ENCODE data around the gene FOXJ1. TPM values are rescaled to one million over a fixed set of nuclear protein-coding genes. Genes with fewer than 3 reads are reported as not detected.

Gene FOXJ1
- total and polyA plus RNA-seq, 2 of the 13 experiments (the other 11 are each of a cell fraction or from before 2014, with no cell fraction given), result 0.98 to 1.6 TPM

GRCh38 chr17:76119409-76120371 lies 21.4 kb downstream of the FOXJ1 start (continued):
- TF ChIP-seq ZBTB40 (IDR thresholded peaks at IDR 0.05), result no peak
- TF ChIP-seq ZBTB40 (CRISPR knock-in tag; IDR thresholded peaks at IDR 0.05), result 0 out of 2 replicates have a peak, but pooled peaks have one; percentile 27
- no peak for TF ChIP-seq MNT (IDR thresholded peaks at IDR 0.05)
- TF ChIP-seq ZNF280B (CRISPR knock-in tag; IDR thresholded peaks at IDR 0.05; ENCODE audit: borderline replicate concordance), result no peak
- TF ChIP-seq TEF (CRISPR knock-in tag; IDR thresholded peaks at IDR 0.05), result no peak
- TF ChIP-seq HNRNPK (IDR thresholded peaks at IDR 0.05; ENCODE audit: low read depth, low read length, poor library complexity, severe bottlenecking), result no peak
- TF ChIP-seq MEIS1 (CRISPR knock-in tag; IDR thresholded peaks at IDR 0.05; ENCODE audit: borderline replicate concordance), result peak; percentile 42; the same call in 1 of the 2 replicates
- TF ChIP-seq HNRNPH1 (optimal IDR thresholded peaks at IDR 0.05; ENCODE audit: low read depth, low read length), result no peak
- no peak for TF ChIP-seq TBP (CRISPR knock-in tag; IDR thresholded peaks at IDR 0.05)
- peak; percentile 80 for TF ChIP-seq TCF7 (IDR thresholded peaks at IDR 0.05; ENCODE audit: low read depth)
- peak; percentile 77 for TF ChIP-seq ZBTB7B (CRISPR knock-in tag; IDR thresholded peaks at IDR 0.05)
- no peak for TF ChIP-seq ZBTB39 (CRISPR knock-in tag; IDR thresholded peaks at IDR 0.05)
